Lower leg skin (tissue), 4 donors: ENCODE results near the gene MACO1. TPM values are rescaled to one million over a fixed set of nuclear protein-coding genes. Genes with fewer than 3 reads are reported as not detected.

ENCODE experiments used
- DNase-seq, 2 donors: peaks; one replicate each; pipeline ENCODE4 v3.0.0-alpha.2; 2019; ENCODE audit warnings: low spot score in 2 of 2
- H3K4me3 ChIP-seq: fragments of 200-600 bp; sonication (generic); 2 replicates; pipeline ENCODE4 v1.5.1; 2017; ENCODE audit warnings: mild to moderate bottlenecking, low read depth; ENCODE audit not compliant: poor library complexity, severe bottlenecking
- POLR2A ChIP-seq, 2 donors: fragments of 450-650 bp; IDR thresholded peaks; one replicate each; pipeline ENCODE4 v1.6.1; 2016 to 2017; ENCODE audit warnings: antibody characterized with exemption in 2 of 2, mild to moderate bottlenecking in 1 of 2, moderate library complexity in 1 of 2
- WGBS, 2 donors: methylation state at CpG; one replicate each; pipeline ENCODE4 v1.1.5; 2018; 5-methylcytosine and 5-hydroxymethylcytosine counted together
- intact Hi-C: fragments of 100-400 bp; cut with DNase I; formaldehyde crosslinking; loops from one replicate; pipeline ENCODE4 v1.15.0; 2023; ENCODE audit warnings: low total_unique reads
- total RNA-seq, 4 donors: library from RNA; depleted of rRNA; stranded (reverse); fragments of >200 nt; gene quantifications; one replicate each; pipeline ENCODE4 v1.1.0, GENCODE V29; 2016
- TF ChIP-seq, protein P1 (sequence below), 3 donors: fragments of 450-650 bp; IDR thresholded peaks; one replicate each; pipeline ENCODE4 v1.5.1; 2016; ENCODE audit warnings: antibody characterized with exemption in 3 of 3, mild to moderate bottlenecking in 3 of 3, moderate library complexity in 2 of 3

Gene MACO1
- total RNA-seq, 4 donors from 2014 or later, result 14.2 to 20.4 (median 16.4) TPM

GRCh38 chr1:25482211-25482610 lies 51.5 kb downstream of the MACO1 start:
- 53 to 68% methylated on average over 1 of the region's 1 CpG for WGBS, 2 donors
- H3K4me3 ChIP-seq, result no peak overlapping the region
- DNase-seq, result no peak
- no peak for TF ChIP-seq POLR2A (IDR thresholded peaks at IDR 0.05)
- TF ChIP-seq, protein P1, sequence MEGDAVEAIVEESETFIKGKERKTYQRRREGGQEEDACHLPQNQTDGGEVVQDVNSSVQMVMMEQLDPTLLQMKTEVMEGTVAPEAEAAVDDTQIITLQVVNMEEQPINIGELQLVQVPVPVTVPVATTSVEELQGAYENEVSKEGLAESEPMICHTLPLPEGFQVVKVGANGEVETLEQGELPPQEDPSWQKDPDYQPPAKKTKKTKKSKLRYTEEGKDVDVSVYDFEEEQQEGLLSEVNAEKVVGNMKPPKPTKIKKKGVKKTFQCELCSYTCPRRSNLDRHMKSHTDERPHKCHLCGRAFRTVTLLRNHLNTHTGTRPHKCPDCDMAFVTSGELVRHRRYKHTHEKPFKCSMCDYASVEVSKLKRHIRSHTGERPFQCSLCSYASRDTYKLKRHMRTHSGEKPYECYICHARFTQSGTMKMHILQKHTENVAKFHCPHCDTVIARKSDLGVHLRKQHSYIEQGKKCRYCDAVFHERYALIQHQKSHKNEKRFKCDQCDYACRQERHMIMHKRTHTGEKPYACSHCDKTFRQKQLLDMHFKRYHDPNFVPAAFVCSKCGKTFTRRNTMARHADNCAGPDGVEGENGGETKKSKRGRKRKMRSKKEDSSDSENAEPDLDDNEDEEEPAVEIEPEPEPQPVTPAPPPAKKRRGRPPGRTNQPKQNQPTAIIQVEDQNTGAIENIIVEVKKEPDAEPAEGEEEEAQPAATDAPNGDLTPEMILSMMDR (IDR thresholded peaks at IDR 0.05), result no peak
- intact Hi-C loops, result no loop called here

DNA sequence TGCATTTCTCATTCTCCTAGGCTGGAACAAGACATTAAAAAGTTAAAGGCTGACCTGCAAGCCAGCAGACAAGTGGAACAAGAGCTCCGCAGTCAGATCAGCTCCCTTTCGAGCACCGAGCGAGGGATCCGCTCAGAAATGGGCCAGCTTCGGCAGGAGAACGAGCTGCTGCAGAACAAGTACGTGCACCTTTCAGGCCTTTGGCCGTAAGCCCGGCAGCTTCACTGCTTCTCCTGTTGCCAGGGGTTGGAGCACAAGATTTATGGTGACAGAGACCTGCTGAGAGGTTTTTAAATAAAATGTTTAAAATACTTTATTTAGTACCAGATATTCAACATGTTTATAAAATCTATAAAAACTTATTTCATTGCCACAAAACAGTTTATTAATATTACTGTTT lies 53.4 kb downstream of the MACO1 start:
- DNase-seq, result peak; percentile 45 to 89
- WGBS, 2 donors, result 48 to 60% methylated on average over 10 of the region's 10 CpGs
- intact Hi-C loops, result no loop called here
- TF ChIP-seq, protein P1 (IDR thresholded peaks at IDR 0.05), result no peak
- TF ChIP-seq POLR2A (IDR thresholded peaks at IDR 0.05), result no peak
- H3K4me3 ChIP-seq, result no peak overlapping the region

DNA sequence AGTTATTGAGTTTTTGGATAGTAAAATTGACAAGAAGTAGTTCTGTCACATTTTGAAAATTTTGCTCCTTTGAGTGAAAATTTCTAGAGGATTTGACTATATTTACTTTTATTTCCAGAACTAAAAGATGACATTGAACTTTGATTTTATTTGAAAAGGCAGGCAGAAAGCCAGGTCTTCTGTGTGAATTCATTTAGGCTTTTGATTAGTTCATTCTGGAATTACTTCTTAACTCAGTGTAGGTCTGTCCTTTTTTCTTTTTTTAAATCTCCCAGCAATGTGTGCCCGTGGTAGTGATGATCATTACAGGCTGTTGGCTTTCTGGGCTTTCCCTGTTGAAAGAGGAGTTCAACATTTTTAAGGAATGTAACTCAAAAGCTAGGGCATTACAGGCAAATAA lies 53.8 kb downstream of the MACO1 start:
- 55 to 58% methylated on average over 1 of the region's 1 CpG for WGBS, 2 donors

GRCh38 chr1:25485536-25486411 lies 55.1 kb downstream of the MACO1 start:
- TF ChIP-seq POLR2A (IDR thresholded peaks at IDR 0.05), result no peak
- TF ChIP-seq, protein P1 (IDR thresholded peaks at IDR 0.05), result no peak
- H3K4me3 ChIP-seq, result no peak overlapping the region
- DNase-seq, result no peak
- WGBS, 2 donors, result 74 to 81% methylated on average over 6 of the region's 6 CpGs
- intact Hi-C loops, result no loop called here

More for the DNA sequence above, 53.8 kb downstream of the MACO1 start:
- DNase-seq, result no peak
- H3K4me3 ChIP-seq, result no peak overlapping the region
- TF ChIP-seq POLR2A (IDR thresholded peaks at IDR 0.05), result no peak
- TF ChIP-seq, protein P1 (IDR thresholded peaks at IDR 0.05), result no peak
- intact Hi-C loops, result no loop called here

GRCh38 chr1:25486602-25487001 lies 55.9 kb downstream of the MACO1 start:
- WGBS, 2 donors, result 78 to 84% methylated on average over 1 of the region's 1 CpG
- no peak for TF ChIP-seq POLR2A (IDR thresholded peaks at IDR 0.05)
- TF ChIP-seq, protein P1 (IDR thresholded peaks at IDR 0.05), result no peak
- intact Hi-C loops, result no loop called here

More at GRCh38 chr1:25486602-25487001, 55.9 kb downstream of the MACO1 start:
- H3K4me3 ChIP-seq, result no peak overlapping the region
- no peak for DNase-seq
